ENCODE results near the gene ZNF217. TPM values are rescaled to one million over a fixed set of nuclear protein-coding genes. Genes with fewer than 3 reads are reported as not detected.

The ZNF217 gene
- total and polyA plus RNA-seq, 2 donors (not counting 1 experiment from before 2014, with no cell fraction given), result 15.5 to 92.6 TPM

- ATAC-seq (ENCODE audit: low read depth) (peak; percentile 66), DNase-seq (peak; percentile 52)
- no peaks in the 10 kb centered on the region for H3K27me3 Mint-ChIP-seq
- Histone ChIP-seq H2AFZ (ENCODE audit: insufficient read depth, low read depth, low read length, poor library complexity, severe bottlenecking) (peak overlapping the region; percentile 82), H4K20me1 (ENCODE audit: control insufficient read depth, insufficient read depth, low read length, poor library complexity, severe bottlenecking) (no peaks in the 10 kb centered on the region), H3K9me3 (ENCODE audit: control extremely low read depth in 1 of 3, control insufficient read depth in 2 of 3, insufficient read depth in 1 of 3, low read length in 2 of 3) (no peaks in the 10 kb centered on the region), H3K9ac (ENCODE audit: low read length) (peak overlapping the region; percentile 63), H3K4me1 (ENCODE audit: control insufficient read depth in 2 of 2, insufficient read depth in 2 of 2, low read length in 2 of 2) (peaks cover 40 to 53% of the 10 kb centered on the region in 2 donors), H3K27ac (ENCODE audit: low read length in 2 of 2) (peak overlapping the region; percentile 50 to 77), H3K4me3 (ENCODE audit: control extremely low read depth in 1 of 5, extremely low read depth in 1 of 5, insufficient read depth in 1 of 5, low read depth in 2 of 5, low read length in 4 of 5) (peak overlapping the region; percentile 32 to 58 (median 47)), H3K4me2 (replicated peaks; ENCODE audit: low read depth, low read length, poor library complexity, severe bottlenecking) (peak overlapping the region; percentile 73), H3K36me3 (replicated peaks in 1 of 2; ENCODE audit: control extremely low read depth in 1 of 2, control insufficient read depth in 1 of 2, extremely low read depth in 1 of 2, insufficient read depth in 2 of 2, low read length in 1 of 2) (no peaks in the 10 kb centered on the region), H3K27me3 (replicated peaks in 1 of 4; ENCODE audit: control extremely low read depth in 1 of 4, control insufficient read depth in 3 of 4, insufficient read depth in 4 of 4, low read length in 3 of 4) (no peaks in the 10 kb centered on the region), H3K79me2 (ENCODE audit: control insufficient read depth, insufficient read depth, low read length) (no peaks in the 10 kb centered on the region)
- peaks cover 47% of the 10 kb centered on the region for H3K4me1 Mint-ChIP-seq
- H3K4me3 Mint-ChIP-seq, result peak overlapping the region; percentile 91
- intact Hi-C loops (cut with micrococcal nuclease), result loop anchor here (2.0 to 5.0 kb wide), 2 partner anchors 19 to 34 kb away; no protein-coding TSS in a partner anchor
- CTCF ChIA-PET, result interaction anchor here (1.2 to 2.5 kb wide), 8 partner anchors 8 to 44 kb away, joined by 3 to 9 read pairs (median 4); no protein-coding TSS in a partner anchor
- POLR2A ChIA-PET, result interaction anchor here (0.5 to 2.2 kb wide), 8 partner anchors 9 to 291 kb away, joined by 3 to 6 read pairs (median 4); partner anchors contain the start of gene ZNF217
- no peaks in the 10 kb centered on the region for H3K9me3 Mint-ChIP-seq (ENCODE audit: insufficient read depth)
- WGBS (ENCODE audit: insufficient coverage), result 0% methylated on average over 3 of the region's 13 CpGs
- H3K27ac Mint-ChIP-seq, result peak overlapping the region; percentile 94
- TF ChIP-seq, protein P1, sequence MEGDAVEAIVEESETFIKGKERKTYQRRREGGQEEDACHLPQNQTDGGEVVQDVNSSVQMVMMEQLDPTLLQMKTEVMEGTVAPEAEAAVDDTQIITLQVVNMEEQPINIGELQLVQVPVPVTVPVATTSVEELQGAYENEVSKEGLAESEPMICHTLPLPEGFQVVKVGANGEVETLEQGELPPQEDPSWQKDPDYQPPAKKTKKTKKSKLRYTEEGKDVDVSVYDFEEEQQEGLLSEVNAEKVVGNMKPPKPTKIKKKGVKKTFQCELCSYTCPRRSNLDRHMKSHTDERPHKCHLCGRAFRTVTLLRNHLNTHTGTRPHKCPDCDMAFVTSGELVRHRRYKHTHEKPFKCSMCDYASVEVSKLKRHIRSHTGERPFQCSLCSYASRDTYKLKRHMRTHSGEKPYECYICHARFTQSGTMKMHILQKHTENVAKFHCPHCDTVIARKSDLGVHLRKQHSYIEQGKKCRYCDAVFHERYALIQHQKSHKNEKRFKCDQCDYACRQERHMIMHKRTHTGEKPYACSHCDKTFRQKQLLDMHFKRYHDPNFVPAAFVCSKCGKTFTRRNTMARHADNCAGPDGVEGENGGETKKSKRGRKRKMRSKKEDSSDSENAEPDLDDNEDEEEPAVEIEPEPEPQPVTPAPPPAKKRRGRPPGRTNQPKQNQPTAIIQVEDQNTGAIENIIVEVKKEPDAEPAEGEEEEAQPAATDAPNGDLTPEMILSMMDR (IDR thresholded peaks at IDR 0.05), result no peak
- TF ChIP-seq EZH2 (IDR thresholded peaks at IDR 0.05; ENCODE audit: borderline replicate concordance, insufficient read depth, low read depth, low read length, poor library complexity, severe bottlenecking), result no peak
Measured at GRCh38 chr20:53623454-53624211, 30.0 kb upstream of the ZNF217 start.

- Histone ChIP-seq H2AFZ (ENCODE audit: insufficient read depth, low read depth, low read length, poor library complexity, severe bottlenecking) (peak overlapping the region; percentile 82), H3K9ac (ENCODE audit: low read length) (peak overlapping the region; percentile 63), H3K27ac (ENCODE audit: low read length in 2 of 2) (peak overlapping the region; percentile 50 to 77)
Measured at GRCh38 chr20:53623134-53623453, 29.5 kb upstream of the ZNF217 start.

More at GRCh38 chr20:53623134-53623453, 29.5 kb upstream of the ZNF217 start:
- Histone ChIP-seq H3K4me2 (replicated peaks; ENCODE audit: low read depth, low read length, poor library complexity, severe bottlenecking) (peak overlapping the region; percentile 73), H4K20me1 (ENCODE audit: control insufficient read depth, insufficient read depth, low read length, poor library complexity, severe bottlenecking) (no peaks in the 10 kb centered on the region), H3K9me3 (ENCODE audit: control extremely low read depth in 1 of 3, control insufficient read depth in 2 of 3, insufficient read depth in 1 of 3, low read length in 2 of 3) (no peaks in the 10 kb centered on the region), H3K36me3 (replicated peaks in 1 of 2; ENCODE audit: control extremely low read depth in 1 of 2, control insufficient read depth in 1 of 2, extremely low read depth in 1 of 2, insufficient read depth in 2 of 2, low read length in 1 of 2) (no peaks in the 10 kb centered on the region), H3K27me3 (replicated peaks in 1 of 4; ENCODE audit: control extremely low read depth in 1 of 4, control insufficient read depth in 3 of 4, insufficient read depth in 4 of 4, low read length in 3 of 4) (no peaks in the 10 kb centered on the region), H3K4me1 (ENCODE audit: control insufficient read depth in 2 of 2, insufficient read depth in 2 of 2, low read length in 2 of 2) (peaks cover 40 to 52% of the 10 kb centered on the region in 2 donors), H3K4me3 (ENCODE audit: control extremely low read depth in 1 of 5, extremely low read depth in 1 of 5, insufficient read depth in 1 of 5, low read depth in 2 of 5, low read length in 4 of 5) (peak overlapping the region; percentile 32 to 58 (median 47)), H3K79me2 (ENCODE audit: control insufficient read depth, insufficient read depth, low read length) (no peaks in the 10 kb centered on the region)
- no peaks in the 10 kb centered on the region for H3K27me3 Mint-ChIP-seq
- ATAC-seq (ENCODE audit: low read depth) (no peak), DNase-seq (no peak)
- H3K27ac Mint-ChIP-seq, result peak overlapping the region; percentile 94
- peak overlapping the region; percentile 91 for H3K4me3 Mint-ChIP-seq
- ChIA-PET CTCF (interaction anchor here (0.6 to 2.5 kb wide), 13 partner anchors 8 to 293 kb away, joined by 3 to 10 read pairs (median 4); partner anchors contain the start of gene ZNF217), POLR2A (interaction anchor here (0.5 to 2.2 kb wide), 7 partner anchors 13 to 292 kb away, joined by 3 to 6 read pairs (median 4); partner anchors contain the start of gene ZNF217)
- 9% methylated on average over 3 of the region's 3 CpGs for WGBS (ENCODE audit: insufficient coverage)
- intact Hi-C loops (cut with micrococcal nuclease), result loop anchor here (2.0 to 5.0 kb wide), 2 partner anchors 20 to 34 kb away; no protein-coding TSS in a partner anchor
- H3K9me3 Mint-ChIP-seq (ENCODE audit: insufficient read depth), result no peaks in the 10 kb centered on the region
- H3K4me1 Mint-ChIP-seq, result peaks cover 47% of the 10 kb centered on the region
- TF ChIP-seq EZH2 (IDR thresholded peaks at IDR 0.05; ENCODE audit: borderline replicate concordance, insufficient read depth, low read depth, low read length, poor library complexity, severe bottlenecking), result no peak
- TF ChIP-seq, protein P1 (IDR thresholded peaks at IDR 0.05), result no peak

Data from B cell (primary cell).